Neural progenitor cell (in vitro differentiated cells): ENCODE data around the gene S100A2.

Experiments used
- CTCF ChIP-seq: fragments of 200-600 bp; sonication (generic); IDR thresholded peaks from 2 replicates; pipeline ENCODE4 v1.5.1; 2017; ENCODE audit warnings: antibody characterized with exemption, mild to moderate bottlenecking
- EZH2 ChIP-seq: fragments of 200-600 bp; sonication (generic); IDR thresholded peaks from 2 replicates; pipeline ENCODE4 v1.6.1; 2017; ENCODE audit warnings: antibody characterized with exemption, mild to moderate bottlenecking, moderate library complexity

- TF ChIP-seq CTCF (peak; percentile 10), EZH2 (no peak)
Measured at GRCh38 chr1:153538315-153538821, 27.3 kb downstream of the S100A2 start.
